Measurements from ENCODE around the gene COPS7A. TPM values are rescaled to one million over a fixed set of nuclear protein-coding genes. Genes with fewer than 3 reads are reported as not detected.
A peak's percentile ranks its signal among the peaks of the same experiment; 100 is the strongest.

Gene COPS7A
- total RNA-seq, 1 donor from 2014 or later, result 42.6 TPM

GRCh38 chr12:6763380-6763779 is 39.5 kb downstream of the COPS7A start:
- peaks cover 3% of the 10 kb centered on the region for H3K9me3 Mint-ChIP-seq (ENCODE audit: low read depth)
- no peaks in the 10 kb centered on the region for H3K27me3 Mint-ChIP-seq
- TF ChIP-seq CTCF (IDR thresholded peaks at IDR 0.05; ENCODE audit: unreplicated experiment), result no peak
- H3K4me1 Mint-ChIP-seq (ENCODE audit: low read depth), result peaks cover 40% of the 10 kb centered on the region
- H3K36me3 Mint-ChIP-seq (ENCODE audit: insufficient read depth), result no peaks in the 10 kb centered on the region
- no peak for DNase-seq (ENCODE audit: low spot score, unreplicated experiment)
- H3K4me3 Mint-ChIP-seq (ENCODE audit: low read depth), result no peak overlapping the region
- peak overlapping the region; percentile 94 for H3K27ac Mint-ChIP-seq

DNA sequence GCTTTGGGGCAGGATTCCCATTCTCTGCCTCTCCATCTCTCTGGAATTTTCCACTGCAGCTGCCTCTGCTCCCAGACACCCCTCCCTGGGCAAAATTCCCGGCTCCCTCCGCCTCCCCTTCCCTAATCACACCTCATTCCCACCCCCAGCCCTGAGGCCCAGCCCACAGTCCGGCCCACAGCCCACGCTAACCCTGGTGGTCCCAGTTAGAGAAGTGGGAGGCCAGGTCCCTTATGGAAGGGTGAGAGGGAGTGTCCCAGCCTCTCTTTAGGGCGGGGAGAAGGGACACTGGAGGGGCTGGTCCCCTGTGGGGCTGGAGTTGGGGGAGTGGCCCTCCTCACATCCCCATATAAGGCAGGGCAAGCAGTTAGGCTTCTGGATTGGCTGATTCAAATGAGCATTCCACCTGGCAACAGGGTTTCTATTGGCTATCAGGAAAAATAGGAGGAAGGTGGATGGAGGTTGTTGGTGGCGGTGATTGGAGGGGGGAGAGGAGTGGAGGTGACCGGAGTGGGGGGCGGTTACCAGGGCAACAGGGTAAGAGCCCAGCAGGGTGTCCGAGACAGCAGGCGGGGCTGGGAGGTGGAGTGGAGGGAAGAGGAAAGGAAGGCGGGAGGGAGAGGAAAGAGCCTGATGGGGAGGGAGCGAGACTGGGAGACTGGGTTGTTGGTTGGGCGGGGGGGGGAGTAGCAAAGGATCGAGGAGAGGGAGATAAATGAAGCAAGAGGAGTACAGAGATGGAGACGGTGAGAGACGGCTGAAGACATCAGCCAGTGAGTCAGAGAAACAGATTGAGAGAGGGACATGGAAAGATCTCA is 40.4 kb downstream of the COPS7A start:
- H3K36me3 Mint-ChIP-seq (ENCODE audit: insufficient read depth), result peaks cover 1% of the 10 kb centered on the region
- H3K27ac Mint-ChIP-seq, result peak overlapping the region; percentile 94
- H3K4me3 Mint-ChIP-seq (ENCODE audit: low read depth), result peak overlapping the region; percentile 57
- H3K4me1 Mint-ChIP-seq (ENCODE audit: low read depth), result peaks cover 48% of the 10 kb centered on the region
- no peaks in the 10 kb centered on the region for H3K27me3 Mint-ChIP-seq
- H3K9me3 Mint-ChIP-seq (ENCODE audit: low read depth), result peaks cover 3% of the 10 kb centered on the region
- peak; percentile 87 for DNase-seq (ENCODE audit: low spot score, unreplicated experiment)
- no peak for TF ChIP-seq CTCF (IDR thresholded peaks at IDR 0.05; ENCODE audit: unreplicated experiment)

GRCh38 chr12:6765048-6765633 is 41.3 kb downstream of the COPS7A start:
- Mint-ChIP-seq H3K27me3 (no peaks in the 10 kb centered on the region), H3K36me3 (ENCODE audit: insufficient read depth) (peaks cover 7% of the 10 kb centered on the region), H3K9me3 (ENCODE audit: low read depth) (peaks cover 3% of the 10 kb centered on the region), H3K27ac (peak overlapping the region; percentile 18), H3K4me1 (ENCODE audit: low read depth) (peaks cover 46% of the 10 kb centered on the region), H3K4me3 (ENCODE audit: low read depth) (peak overlapping the region; percentile 72)
- no peak for DNase-seq (ENCODE audit: low spot score, unreplicated experiment)
- no peak for TF ChIP-seq CTCF (IDR thresholded peaks at IDR 0.05; ENCODE audit: unreplicated experiment)

- Mint-ChIP-seq H3K4me3 (ENCODE audit: low read depth) (peak within 1 kb of the TSS; percentile 82), H3K4me1 (ENCODE audit: low read depth) (peaks cover 44% of the 10 kb centered on the region), H3K27me3 (peaks cover 2% of the 10 kb centered on the region), H3K27ac (peak within 1 kb of the TSS; percentile 92), H3K36me3 (ENCODE audit: insufficient read depth) (peaks cover 11% of the 10 kb centered on the region), H3K9me3 (ENCODE audit: low read depth) (peaks cover 3% of the 10 kb centered on the region)
- peak; percentile 70 for DNase-seq (ENCODE audit: low spot score, unreplicated experiment)
- no peak for TF ChIP-seq CTCF (IDR thresholded peaks at IDR 0.05; ENCODE audit: unreplicated experiment)
These were observed 42.1 kb downstream of the COPS7A start, which contains the start of gene PTMS for GRCh38 chr12:6765634-6766581. Gene PTMS, plus strand, starts transcription at chr12:6766363. Its CDS starts 343 bp downstream, at chr12:6766706.

Measured in progenitor cell of endocrine pancreas (in vitro differentiated cells).